GM19395 (cell line): ENCODE measurements around the gene BCKDHB.

ENCODE experiments used
- ATAC-seq: cut with Tn5 transposase; IDR thresholded peaks from one replicate; pipeline ENCODE4 v1.9.1; 2021; ENCODE audit warnings: mild to moderate bottlenecking, moderate library complexity; ENCODE audit not compliant: unreplicated experiment

The BCKDHB gene

DNA sequence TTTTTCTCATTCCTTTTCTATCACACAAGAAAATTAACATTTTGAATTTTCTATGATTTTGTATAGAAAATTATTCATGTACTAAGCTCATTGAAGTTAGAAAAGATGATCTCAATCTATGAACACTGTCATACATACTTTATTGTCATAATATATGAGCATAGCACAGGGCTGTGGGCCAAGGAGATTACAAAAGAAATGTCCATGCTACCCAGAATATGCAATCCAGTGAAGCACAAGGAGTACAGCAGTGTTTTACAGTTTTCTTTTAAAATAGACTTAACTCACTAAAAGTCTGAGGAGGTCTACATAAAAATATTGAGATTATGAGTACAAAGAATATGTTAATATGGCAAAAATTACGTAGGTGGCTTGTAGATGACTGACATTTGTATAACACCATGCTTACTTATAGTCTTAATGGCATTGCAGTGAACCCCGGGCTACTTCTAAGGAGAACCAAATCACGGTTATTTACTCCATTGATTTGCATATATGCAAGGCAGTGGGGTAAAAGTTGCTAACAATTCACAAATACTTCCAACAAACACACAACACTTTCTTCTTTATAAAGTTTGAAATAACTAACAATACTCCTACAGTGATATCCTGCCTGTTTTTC, 257.1 kb downstream of the BCKDHB start:
- no peak for ATAC-seq

- ATAC-seq = no peak
Measured at GRCh38 chr6:80364149-80364548, 257.7 kb downstream of the BCKDHB start.

GRCh38 chr6:80366051-80366450, 259.6 kb downstream of the BCKDHB start:
- no peak for ATAC-seq

- ATAC-seq = no peak
Measured at GRCh38 chr6:80366714-80367113, 260.2 kb downstream of the BCKDHB start.

DNA sequence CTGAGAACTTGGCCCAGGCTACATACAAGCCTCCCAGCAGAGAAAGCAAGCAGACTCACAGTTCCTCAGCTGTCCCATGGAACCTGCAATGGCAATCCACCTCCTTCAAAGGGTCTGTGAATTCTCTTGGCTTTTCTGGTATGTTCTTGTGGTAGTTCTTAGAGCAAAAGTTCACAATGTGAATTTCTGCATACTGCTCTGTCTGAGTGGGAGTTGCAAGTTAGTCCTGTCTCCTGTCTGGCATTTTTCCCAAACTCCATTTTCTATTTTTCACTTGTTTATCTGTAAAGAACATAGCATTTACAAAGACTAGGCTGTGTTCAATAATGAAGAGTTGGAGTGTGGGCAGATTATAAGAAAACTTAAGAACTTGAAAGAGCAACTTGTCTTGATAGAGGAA, 269.9 kb downstream of the BCKDHB start:
- no peak for ATAC-seq

GRCh38 chr6:80380566-80380965, 274.1 kb downstream of the BCKDHB start:
- no peak for ATAC-seq

DNA sequence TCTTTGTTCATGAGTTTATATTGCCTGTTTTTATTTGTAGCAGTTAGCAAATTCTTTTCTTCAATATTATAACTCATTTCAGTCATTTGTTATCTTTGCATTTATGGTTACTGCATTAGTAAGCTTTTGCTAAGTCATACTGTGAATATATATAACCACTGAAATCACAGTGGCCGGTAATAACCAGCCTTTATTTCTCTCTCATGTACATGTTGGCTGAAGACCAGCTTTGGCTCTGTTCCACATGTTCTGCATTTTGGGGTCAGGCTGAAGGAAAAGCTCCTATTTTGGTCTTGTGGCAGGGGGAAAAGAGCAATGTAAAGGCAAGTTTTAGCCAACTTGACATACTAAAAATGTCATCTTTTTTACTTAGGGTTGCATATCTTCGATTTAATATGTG, 276.3 kb downstream of the BCKDHB start:
- ATAC-seq = no peak

- no peak for ATAC-seq
Measured at GRCh38 chr6:80388507-80388906, 282.0 kb downstream of the BCKDHB start.
